GM21576 (cell line): ENCODE measurements around the gene GNPDA1.

Source experiments
- ATAC-seq: cut with Tn5 transposase; IDR thresholded peaks from one replicate; pipeline ENCODE4 v1.9.1; 2021; ENCODE audit warnings: mild to moderate bottlenecking, moderate library complexity; ENCODE audit not compliant: unreplicated experiment

Gene GNPDA1

DNA sequence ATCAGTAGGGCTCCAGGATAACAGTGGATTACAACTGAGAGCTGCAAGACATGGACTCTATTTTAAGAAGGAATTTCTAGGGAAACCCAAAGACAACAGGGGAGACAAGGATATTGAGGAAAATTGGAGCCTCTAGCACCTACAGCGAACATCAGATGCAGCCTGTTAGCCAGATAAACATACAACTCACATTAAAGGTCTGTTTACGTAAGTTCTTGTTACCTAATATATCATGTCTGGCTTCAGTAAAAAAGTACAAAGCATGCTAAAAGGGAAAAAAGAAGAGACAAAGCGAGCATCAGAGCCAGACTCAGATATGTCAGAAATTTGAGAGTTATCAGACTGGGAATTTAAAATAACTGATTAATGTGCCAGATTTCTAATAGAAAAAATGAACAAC is 17.2 kb downstream of the GNPDA1 start:
- no peak for ATAC-seq

DNA sequence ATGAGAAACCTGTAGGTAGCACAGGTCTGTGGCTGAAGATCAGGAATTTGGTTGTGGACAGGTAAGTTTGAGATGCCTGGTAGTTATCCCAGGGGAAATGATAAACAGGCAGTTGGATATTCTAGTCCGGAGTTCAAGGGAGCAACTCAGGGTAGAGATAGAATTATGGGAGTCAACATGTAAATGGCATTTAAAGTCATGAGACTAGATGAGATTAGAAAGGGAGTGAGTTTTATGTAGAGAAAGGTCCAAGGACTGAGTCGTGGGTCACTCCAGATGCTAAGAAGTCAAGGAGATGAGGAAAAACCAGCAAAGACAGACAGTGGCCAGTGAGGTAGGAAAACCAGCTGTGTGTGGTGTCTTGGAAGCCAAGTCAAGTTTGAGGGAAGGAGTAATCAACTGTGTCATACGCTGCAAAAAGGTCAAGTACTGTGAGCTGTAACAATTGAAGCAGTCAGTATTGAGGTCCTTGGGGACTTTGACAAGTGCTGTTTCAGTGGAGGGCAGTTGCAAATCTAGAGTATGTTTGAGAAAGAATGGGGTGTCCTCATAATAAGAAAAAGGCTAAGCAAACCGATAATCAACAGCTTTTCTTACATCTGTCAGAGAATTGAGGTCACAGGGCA is 18.2 kb downstream of the GNPDA1 start:
- ATAC-seq, result no peak

DNA sequence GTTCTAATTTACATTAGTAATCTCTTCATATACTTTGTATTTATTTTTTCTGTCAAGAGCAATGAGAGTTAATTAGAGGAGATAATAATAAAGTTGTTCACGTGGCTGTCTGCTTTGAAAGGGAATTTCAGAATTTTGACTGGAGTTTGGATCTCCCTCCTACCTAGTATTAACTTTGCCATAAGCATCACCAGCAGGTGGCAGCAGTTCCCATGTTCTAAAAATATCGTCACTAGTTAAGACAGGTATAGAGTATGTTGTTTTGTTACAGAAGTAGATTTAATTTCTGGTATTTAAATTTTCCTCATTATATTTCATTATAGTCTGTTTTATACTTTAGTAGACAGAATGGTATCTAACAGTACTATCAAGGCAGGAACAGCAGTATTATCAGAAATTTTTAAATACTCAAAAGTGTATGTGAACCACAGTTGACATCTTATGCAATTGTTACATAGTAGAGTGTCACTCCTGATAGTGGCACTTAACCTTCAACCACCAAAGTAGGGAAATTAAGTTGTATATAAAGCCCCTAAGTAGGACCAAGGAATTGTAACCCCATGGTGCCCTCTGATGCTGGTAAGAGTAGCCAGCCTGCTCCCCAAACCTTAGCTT is 20.4 kb downstream of the GNPDA1 start:
- peak; percentile 58 for ATAC-seq

DNA sequence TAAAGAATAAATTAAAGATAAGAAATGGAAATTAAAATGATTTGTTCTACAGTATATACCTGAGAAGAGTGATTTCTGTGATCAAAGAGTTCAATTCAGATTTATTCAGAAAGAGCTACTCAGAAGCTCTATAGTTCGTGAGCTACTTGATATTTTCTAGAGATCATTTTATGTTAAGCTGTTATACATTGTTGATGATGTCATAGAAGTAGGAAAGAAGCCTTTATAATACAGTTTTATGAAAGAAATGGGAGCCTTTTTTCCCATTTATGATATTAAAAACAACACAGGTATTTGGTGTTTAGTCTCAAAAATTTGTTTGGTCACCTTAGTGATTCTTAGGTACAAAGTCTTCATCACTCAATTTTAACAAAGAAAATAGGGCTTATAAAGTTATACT is 23.1 kb downstream of the GNPDA1 start:
- ATAC-seq, result no peak

DNA sequence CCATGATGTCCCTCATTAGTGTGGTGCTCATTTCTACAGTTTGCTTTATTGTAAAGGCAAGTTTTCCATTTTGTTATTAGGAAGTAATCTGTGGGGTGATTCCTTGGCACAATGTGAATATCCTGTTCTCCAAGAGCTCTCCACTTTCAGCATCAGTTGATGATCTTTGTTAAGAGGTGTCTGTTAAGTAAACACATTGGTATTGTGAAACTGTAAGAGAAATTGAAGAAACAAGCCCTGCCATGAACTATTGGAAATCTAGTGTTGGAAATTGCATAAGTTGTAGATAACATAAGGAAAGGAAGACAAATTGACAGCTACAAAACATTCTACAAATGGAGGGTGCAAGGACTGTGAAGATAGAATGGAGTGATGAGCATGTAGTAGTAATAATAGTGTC is 26.8 kb downstream of the GNPDA1 start:
- ATAC-seq, result no peak

DNA sequence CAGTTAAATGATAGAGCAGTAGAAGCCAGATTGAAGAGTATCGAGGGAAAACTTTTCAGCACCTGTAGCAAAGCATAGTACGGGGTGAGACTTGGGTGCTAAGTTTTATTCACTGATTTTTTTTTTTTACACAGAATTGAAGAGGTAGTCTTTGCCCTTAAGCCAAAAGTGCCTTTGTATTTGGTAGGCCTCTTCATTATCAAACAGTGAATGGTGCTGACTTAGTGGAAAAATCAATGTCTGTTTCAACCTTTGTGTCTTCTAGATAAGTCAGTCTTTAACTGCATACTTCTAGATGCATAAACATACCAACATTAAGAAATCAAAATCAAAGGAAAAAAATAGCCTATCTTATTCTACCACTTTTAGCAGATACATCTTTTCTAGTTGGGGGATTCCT is 30.2 kb downstream of the GNPDA1 start:
- ATAC-seq, result no peak

DNA sequence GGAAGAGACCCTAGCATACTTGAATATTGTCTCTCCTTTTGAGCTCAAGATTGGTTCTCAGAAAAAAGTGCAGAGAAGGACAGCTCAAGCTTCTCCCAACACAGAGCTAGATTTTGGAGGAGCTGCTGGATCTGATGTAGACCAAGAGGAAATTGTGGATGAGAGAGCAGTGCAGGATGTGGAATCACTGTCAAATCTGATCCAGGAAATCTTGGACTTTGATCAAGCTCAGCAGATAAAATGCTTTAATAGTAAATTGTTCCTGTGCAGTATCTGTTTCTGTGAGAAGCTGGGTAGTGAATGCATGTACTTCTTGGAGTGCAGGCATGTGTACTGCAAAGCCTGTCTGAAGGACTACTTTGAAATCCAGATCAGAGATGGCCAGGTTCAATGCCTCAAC is 34.4 kb downstream of the GNPDA1 start:
- no peak for ATAC-seq

DNA sequence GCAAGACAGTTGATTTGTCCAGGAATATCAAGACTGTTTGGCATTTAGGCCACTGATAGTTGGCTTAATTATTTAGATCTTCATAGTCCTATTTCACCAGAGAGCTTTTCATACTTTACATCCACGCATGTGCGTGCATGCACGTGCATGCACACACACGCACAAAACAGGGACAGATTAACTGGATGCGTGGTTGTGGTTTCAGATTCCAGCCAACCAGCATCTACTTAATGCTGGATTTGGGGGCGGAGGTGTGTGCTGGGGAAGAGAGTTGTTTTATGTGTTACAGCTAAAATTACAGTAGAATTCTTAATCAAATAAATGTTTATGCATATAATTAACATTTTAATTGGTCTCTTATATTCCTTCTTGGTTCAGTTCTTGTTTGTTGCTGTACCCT is 36.7 kb downstream of the GNPDA1 start:
- no peak for ATAC-seq

DNA sequence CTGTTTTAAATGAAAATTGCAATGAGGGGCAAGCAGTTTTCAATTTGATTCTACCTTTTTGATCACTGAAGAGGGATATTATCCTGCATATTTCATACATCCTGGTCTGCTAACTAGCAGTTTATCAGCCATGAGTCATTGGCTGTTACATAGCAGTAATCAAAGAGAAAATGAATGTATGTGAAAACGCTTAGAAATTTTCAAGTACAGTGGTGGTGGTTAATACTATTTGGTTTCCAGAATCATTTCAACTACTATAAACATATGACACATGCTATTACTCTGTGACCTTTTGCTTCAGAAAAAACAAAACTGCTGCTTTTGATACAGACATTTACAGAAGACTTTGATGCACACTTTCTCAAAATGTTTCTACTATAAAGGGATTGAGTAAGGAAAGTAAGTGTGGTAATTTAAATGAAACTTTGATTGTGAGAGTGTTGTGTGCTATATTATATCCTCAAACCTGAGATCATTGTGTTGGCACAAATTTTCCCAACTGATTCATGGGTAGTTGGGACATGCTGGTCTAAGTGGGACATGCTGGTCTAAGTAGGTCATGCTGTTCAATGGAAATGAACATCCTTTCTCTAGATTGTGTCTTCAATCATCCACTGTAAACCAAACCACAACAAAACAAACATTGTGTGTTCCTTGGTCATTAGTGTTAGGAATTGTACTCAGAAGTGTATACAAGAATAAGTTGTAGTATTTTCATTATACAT is 38.8 kb downstream of the GNPDA1 start:
- no peak for ATAC-seq

DNA sequence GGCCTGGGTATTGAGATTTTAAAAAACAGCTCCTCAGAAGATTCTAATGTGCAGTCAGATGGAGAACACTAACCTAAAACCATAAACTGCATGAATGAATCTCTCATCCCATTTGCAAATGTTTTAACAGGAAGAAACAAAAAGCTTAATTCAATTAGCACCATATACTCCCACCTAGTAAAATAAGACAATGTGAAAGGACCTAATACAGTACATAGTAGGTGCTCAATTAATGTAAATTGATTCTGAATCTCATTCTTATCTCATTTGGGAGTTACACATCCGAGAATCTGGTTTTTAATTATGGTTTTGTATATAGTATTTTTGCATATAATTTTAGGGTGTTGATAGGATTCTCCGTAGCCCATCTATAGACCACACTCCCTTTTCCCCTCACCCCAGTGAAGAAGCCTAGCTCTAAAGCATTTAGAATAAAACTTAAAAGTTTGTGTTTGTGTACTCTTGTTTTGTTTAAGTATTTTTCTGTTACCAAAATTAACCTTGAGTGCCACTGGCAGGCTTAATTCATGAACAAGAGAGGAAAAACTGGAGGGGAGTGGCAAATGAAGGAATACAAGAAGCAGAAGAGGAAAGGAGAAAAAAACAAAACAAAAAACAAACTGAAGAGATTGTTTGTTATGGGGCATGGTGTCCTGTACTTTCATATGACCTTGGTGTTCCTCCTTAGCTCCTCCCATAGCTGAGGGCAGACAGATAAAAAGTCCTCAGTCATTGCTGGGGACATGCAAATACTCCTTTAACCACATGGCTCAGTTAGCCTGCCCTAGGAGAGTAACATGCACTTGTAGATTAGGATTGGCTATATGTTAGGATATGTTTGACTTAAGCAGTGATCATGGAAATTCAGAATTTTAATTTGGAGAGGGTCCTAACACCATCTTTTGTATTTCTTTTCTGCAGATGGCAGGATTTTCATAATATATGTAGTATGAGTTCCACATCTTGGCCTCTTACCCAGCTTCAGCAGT is 42.8 kb downstream of the GNPDA1 start:
- peak; percentile 66 for ATAC-seq

DNA sequence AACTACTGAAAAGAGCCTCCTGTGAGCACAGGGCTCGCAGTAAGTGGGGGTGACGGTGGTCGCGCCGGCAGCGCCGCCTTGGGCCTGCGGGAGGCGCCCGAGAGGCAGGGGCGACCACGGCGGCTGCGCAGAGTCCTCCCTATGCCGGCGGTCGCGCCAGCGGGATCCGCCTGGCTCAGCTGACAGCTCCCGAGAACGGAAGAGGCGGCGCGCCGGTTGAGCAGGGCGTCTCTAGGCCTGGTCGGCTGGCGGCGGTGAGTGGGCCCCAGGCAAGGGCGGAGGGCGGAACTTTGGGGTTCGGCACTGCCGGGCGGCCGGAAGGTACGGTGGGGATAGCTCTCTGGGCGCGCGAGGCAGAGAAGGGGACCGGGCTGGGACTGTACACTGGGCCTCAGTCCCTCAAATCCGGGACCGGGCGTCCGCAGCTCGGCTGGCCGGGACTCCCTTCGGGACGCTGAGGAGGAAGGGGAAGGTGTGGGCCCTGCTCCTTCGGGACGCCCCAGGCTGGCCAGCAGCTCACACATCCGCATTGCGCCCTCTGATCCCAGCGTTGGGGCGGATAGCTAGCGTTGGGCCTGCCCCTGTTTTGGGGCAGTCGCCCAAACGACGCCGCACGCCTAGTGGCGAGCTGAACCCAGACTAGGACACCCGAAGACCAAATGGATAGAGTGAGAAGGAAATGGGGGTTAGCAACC is 43.8 kb downstream of the GNPDA1 start, which contains the start of gene RNF14:
Gene RNF14 (plus strand): TSS at position 192 of the 695 bp plus-strand sequence. CDS start 4,484 bp downstream, outside the sequence.
- ATAC-seq, result peak; percentile 91

DNA sequence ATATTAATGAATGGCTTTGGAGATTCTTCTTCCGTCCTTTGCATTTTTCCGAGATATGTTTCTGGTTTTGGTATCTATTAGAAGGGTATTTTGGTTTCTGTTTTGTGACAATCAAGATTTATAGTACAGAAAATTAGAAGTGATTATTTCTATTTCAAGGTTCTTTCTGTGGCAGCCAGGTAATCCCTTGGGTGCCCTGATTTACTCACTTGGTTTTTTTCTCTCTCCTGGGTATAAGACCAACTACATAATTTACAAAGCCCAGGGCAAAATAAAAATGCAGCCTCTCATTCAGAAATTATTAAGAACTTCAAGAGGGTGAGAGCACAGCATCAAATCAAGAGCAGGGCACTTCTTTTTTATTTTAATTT is 45.9 kb downstream of the GNPDA1 start:
- no peak for ATAC-seq

DNA sequence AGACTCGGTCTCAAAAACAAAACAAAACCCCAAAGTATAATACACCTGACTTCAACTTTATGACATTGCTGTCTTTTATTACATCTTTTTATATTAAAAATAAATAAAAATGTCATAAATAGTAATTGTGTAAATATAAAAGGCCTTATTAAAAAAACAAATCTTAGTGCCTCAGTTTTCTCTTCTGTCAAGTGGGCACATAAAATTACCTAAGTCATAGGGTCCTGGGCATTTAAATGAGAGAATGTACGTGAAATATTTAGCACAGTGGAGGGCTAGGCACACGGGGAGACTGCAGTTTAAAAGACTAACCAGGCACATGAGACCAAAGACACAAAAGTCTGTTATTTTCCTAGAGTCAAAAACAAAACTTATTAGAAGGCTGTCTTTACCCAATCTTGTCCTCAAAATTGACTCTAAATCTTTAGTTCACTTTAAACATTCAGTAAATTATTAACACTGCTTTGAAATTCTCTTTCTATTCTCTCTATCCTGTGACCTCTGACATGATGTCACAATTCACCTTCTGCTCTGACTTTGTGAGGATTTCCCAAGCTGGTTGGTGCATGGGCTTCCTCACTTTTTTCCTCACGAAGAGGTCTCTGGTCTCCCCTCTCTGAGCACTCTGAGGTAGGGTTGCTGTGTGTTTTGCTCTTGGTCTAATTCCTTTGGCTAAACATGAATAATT is 46.4 kb downstream of the GNPDA1 start:
- no peak for ATAC-seq

DNA sequence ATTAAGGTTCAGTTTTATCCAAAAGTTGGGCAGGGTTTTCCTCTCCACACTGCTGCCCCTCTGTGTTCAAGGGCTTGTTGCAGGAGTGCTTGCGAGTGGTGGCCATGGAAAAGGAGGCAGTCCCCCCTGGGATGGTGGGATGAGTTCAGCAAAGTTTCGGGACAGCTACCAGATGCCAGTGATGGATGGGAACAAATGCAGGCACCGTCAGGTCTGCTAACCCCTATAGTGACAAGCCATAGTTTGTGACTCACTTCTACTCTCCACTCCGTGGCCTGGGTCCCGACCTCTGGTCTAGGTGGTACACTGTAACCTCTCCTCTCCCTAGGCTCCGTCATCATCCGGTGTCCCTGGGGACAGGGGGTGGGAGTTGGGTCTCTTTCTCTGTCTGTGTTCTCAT is 47.8 kb downstream of the GNPDA1 start:
- ATAC-seq, result no peak

DNA sequence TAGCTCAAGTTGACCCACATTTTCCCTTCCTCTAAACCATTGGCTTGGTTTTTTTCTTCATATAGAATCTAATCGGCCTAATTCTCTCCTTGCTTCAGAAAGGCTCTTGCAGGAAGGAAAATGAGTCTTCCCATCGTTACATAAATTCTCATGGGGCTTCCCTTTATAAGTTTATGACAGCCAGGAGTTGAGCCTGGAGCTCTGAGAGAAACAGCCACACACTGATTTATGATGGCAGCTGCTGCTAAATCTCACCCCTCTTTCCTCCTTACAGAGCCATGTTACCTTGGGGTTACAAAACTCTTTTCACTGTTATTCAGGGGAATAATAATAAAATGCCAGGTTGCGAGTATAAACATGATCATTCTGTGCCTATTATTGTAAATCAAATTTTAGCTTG is 49.1 kb downstream of the GNPDA1 start:
- no peak for ATAC-seq

DNA sequence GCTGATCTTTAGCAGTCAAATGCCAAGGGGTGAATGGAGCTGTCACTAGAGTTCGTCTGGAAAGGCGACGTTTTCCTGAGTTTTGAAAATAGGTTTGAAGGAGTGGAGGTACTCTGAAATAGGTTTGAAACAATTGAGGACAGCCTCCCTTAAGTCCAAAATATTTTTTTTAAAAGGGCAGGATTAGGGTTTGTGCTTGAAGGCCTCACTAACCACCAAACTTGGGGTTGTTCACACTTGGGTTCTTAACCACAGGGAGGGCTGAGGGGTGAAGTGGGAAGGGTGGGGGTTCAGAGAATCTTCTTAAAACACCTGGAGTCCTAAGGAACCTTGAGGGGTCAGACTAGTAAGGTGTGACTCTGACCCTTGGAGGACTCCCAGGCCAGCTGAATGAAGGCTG is 51.4 kb downstream of the GNPDA1 start:
- no peak for ATAC-seq

DNA sequence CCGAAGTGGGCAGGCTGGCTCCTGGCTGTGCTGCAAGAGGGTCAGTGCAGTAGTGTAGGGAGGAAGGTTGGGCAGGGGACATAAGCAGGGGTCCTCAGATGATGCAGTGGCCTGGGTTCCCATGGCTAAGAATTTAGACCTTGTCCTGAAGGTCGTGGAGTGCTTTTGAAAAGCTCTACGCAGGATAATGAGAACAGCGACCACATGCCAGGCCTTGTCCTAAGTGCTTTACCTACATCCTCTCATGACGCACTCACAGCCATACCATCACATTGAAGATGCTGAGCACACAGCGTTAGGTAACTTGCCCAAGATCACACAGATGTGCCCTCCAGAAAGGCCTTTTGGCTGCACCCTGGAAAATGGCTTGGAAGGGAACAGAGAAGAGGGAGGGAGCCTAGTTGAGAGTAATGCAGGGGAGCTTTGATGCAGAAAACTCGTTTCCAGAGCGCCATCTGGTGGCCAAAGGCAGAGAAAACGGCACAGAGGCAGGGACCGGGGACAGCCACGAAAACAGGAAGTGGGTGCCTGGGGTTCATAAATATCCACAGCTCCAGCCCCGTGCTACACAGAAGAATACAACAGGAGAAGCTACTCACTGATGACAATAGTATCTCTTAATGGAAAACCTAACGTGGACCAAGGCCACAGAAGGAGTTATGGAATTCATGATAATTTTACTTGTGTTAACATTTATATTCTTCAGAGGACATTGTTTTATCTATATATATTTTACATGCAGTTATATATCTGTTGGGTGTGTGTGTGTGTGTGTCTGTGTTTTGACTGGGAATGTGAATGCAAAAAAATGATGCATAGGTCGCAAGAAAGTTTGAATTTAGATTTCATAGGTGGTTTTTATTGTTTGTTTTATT is 52.1 kb downstream of the GNPDA1 start:
- peak; percentile 94 for ATAC-seq

DNA sequence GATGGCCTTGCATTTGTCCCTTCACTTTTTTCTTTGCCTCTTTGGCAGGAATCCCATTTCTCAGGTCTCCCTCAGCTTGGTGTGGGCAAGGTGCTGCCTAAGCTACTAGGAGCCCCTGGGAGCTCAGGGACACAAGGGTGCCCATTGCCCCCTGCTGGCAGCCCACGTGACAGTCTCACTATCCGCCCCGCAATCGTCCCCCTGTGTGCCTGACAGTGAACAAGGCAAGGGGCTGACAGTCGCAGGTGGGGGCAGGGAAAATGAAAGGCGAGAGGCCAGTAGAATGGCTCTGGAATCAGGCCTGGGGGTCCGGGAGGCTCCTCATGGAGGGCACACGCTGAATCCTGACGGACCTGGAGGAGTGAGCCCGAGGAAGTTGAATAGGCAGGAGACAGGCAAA is 52.8 kb downstream of the GNPDA1 start:
- no peak for ATAC-seq
